Adipocyte (in vitro differentiated cells): ENCODE results near the gene LRRC15.

ENCODE experiments used
- DNase-seq: peaks from one replicate; pipeline ENCODE4 v3.0.0-alpha.2; 2015; ENCODE audit warnings: low read depth
- H3K27me3 ChIP-seq: replicated peaks from 2 replicates; pipeline ENCODE4 v1.7.0; 2013; ENCODE audit warnings: mild to moderate bottlenecking, low read length, moderate library complexity; ENCODE audit not compliant: control insufficient read depth, insufficient read depth
- H3K36me3 ChIP-seq: 2 replicates; pipeline ENCODE4 v1.7.0; 2013; ENCODE audit warnings: low read length, mild to moderate bottlenecking, moderate library complexity; ENCODE audit not compliant: control insufficient read depth, insufficient read depth, severe bottlenecking
- H3K4me1 ChIP-seq: 2 replicates; pipeline ENCODE4 v1.7.0; 2013; ENCODE audit warnings: mild to moderate bottlenecking, low read length, moderate library complexity; ENCODE audit not compliant: control insufficient read depth, insufficient read depth
- H3K4me3 ChIP-seq: 2 replicates; pipeline ENCODE4 v1.7.0; 2013; ENCODE audit warnings: mild to moderate bottlenecking, low read length, moderate library complexity
- H3K9ac ChIP-seq: 2 replicates; pipeline ENCODE4 v1.7.0; 2013; ENCODE audit warnings: mild to moderate bottlenecking, low read length, moderate library complexity
- H3K9me3 ChIP-seq: 2 replicates; pipeline ENCODE4 v1.7.0; 2013; ENCODE audit warnings: mild to moderate bottlenecking, low read length, moderate library complexity; ENCODE audit not compliant: control insufficient read depth

Gene LRRC15

DNA sequence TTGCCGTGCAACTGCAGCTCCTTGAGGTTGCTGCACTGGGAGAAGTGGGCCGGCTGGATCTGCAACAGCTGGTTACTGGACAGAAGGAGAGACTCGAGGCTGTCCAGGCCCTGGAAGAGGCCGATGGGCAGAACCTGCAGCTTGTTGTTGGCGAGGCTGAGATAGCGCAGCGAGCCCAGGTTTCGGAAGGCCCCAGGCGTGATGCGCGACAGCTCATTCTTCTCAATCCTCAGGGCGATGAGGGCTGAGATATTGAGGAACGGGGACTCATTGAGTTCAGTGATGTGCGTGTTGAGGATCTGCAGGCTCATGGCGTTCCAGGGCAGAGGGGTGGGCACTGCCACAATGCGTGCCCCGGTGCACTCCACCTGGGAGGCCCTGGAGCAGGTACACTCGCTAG is 9.0 kb downstream of the LRRC15 start:
- Histone ChIP-seq H3K4me1 (peaks cover 14% of the 10 kb centered on the region), H3K27me3 (peaks cover 10% of the 10 kb centered on the region), H3K36me3 (no peaks in the 10 kb centered on the region), H3K4me3 (no peak overlapping the region), H3K9me3 (no peaks in the 10 kb centered on the region), H3K9ac (no peak overlapping the region)
- no peak for DNase-seq

DNA sequence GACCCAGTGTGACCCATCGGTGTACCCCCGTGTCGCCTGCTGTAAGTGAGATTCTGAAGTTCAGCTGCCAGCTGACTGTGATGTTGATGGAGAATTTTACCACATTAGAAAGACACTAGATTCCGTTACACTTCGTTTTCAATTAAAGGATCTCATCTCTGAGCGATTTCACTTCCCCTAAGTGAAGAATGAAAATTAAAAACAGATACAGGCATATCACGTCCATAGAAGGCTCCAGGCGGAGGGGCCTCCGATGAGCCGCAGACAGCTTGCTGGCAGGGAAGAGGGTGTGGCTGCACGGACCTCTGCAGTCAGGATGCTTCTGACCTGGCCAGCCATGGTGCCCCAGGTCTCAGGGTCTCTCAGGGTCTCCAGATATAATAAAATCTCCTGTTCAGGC is 11.9 kb downstream of the LRRC15 start:
- no peaks in the 10 kb centered on the region for H3K9me3 ChIP-seq
- H3K27me3 ChIP-seq = peaks cover 10% of the 10 kb centered on the region
- H3K9ac ChIP-seq = no peak overlapping the region
- no peaks in the 10 kb centered on the region for H3K4me1 ChIP-seq
- DNase-seq = no peak
- no peak overlapping the region for H3K4me3 ChIP-seq
- no peaks in the 10 kb centered on the region for H3K36me3 ChIP-seq

DNA sequence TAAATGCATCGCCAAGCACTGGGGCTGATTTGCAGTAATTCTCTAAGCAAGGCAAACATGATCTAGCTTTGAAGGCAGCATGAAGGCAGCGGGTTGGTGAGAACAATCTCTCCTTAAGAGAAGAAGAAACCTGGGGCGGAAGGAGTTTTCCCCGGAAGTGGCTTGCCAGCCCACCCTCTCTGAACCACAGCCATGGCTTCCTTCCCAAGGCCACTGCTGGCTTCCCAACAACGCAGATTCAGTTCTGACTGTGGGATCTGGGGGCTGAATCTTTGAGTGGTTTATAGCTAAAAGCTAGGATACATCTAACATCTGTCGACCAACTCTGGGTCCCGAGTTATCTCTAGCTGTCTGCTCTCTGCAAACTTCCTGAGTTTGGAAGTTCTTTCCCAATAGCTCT is 14.2 kb downstream of the LRRC15 start:
- Histone ChIP-seq H3K27me3 (peaks cover 10% of the 10 kb centered on the region), H3K36me3 (no peaks in the 10 kb centered on the region), H3K4me3 (no peak overlapping the region), H3K4me1 (peaks cover under 1% of the 10 kb centered on the region), H3K9ac (no peak overlapping the region), H3K9me3 (no peaks in the 10 kb centered on the region)
- no peak for DNase-seq

DNA sequence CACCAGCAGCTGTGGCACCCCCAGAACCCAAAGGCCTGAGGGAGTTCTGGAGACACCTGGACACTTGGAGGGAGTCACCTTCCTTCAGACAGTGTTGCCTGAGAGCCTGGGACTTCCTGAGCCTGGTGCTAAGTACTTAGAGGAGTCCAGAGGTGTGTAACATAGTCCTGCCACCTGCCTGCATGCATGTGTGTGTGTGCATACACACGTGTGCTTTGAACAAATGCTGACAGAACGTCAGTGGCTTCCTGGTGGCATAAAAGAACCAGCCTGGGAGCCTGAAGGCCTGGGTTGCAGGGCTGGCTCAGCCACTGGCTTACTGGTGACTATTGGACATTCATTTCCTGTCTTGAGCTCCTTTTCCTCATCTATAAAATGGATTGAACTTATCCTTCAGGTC is 15.2 kb downstream of the LRRC15 start:
- Histone ChIP-seq H3K27me3 (peaks cover 6% of the 10 kb centered on the region), H3K4me1 (peaks cover 3% of the 10 kb centered on the region), H3K9me3 (no peaks in the 10 kb centered on the region), H3K4me3 (no peak overlapping the region), H3K36me3 (no peaks in the 10 kb centered on the region), H3K9ac (no peak overlapping the region)
- no peak for DNase-seq

DNA sequence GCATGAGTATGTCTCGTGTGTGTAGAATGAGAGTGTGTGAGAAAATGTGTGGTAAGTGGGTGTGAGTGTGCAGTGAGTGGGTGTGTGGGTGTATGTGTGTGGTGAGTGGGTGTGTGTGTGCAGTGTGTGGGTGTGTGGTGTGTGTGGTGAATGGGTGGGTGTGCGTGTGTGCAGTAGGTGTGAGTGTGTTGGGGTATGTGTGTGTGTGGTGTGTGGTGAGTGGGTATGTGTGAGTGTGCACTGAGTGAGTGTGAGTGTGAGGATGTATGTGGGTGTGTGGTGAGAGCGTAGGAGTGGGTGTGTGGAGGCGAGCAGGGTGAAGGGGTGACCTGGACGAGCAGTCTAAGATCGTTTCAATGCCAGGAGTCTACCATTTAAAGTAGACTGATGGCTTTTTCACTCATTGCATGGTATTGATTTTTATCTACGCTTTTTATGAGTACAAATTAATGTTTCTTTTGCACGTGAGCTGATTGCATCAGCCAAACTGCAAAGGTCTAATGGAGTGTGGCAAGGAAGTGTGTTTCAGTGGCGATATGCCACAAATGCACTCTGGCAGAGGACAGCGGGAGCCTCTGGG is 16.8 kb downstream of the LRRC15 start:
- Histone ChIP-seq H3K4me3 (no peak overlapping the region), H3K27me3 (no peaks in the 10 kb centered on the region), H3K36me3 (no peaks in the 10 kb centered on the region), H3K4me1 (peaks cover 3% of the 10 kb centered on the region), H3K9me3 (no peaks in the 10 kb centered on the region), H3K9ac (no peak overlapping the region)
- no peak for DNase-seq

DNA sequence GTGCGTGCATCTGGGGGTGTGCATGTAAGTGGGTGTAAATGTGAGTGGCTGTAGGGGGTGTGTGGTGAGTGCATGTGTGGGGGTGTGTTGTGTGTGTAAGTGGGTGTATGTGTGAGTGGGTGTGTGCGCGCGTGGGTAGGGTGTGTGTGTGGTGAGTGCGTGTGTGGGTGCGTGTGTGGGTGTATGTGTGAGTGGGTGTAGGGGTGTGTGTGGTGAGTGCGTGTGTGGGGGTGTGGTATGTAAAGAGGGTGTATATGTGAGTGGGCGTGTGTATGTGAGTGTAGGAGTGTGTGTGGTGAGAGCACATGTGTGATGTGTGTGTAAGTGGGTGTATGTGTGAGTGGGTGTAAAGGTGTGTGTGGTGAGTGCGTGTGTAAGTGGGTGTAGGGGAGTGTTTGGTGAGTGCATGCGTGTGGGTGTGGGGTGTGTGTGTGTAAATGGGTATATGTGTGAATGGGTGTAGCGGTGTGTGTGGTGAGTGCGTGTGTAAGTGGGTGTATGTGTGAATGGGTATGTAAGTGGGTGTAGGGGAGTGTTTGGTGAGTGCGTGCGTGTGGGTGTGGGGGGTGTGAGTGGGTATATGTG is 17.5 kb downstream of the LRRC15 start:
- H3K36me3 ChIP-seq = no peaks in the 10 kb centered on the region
- DNase-seq = no peak
- H3K4me3 ChIP-seq = no peak overlapping the region

DNA sequence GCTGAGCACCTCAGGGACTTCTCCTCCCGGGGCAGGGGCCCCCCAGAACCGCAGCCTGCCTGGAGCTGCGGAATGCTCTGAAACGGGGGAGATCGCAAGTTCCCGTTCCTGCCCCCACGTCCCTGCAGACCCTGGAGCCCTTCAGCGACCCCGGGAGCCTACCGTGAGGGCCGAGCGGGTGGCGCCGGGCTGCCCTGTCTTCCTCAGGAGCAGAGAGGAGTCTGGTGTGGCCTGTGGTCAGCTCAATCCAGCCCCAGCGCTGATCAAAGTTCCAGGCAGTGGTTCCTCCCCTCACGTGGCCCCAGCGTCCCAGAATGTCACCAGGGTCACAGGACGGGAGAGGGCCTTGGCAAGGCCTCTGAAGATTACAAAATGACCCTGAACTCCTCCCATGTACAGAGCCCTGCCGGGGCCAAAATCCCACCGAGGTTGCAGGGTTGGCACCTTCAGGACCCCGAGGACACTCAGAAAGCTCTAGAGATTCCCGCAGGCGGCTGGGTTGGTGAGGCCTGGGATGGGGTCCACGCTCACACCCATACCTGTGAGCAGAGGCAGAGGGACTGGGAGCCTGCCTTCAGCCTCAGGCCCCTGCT is 18.4 kb downstream of the LRRC15 start, which contains the start of gene CPN2:
Gene CPN2 (minus strand): TSS at position 249 of the 593 bp plus-strand sequence. CDS start 8,626 bp downstream, outside the sequence.
- no peak within 1 kb of the TSS for H3K9ac ChIP-seq
- no peak for DNase-seq
- peaks cover 3% of the 10 kb centered on the region for H3K4me1 ChIP-seq
- no peaks in the 10 kb centered on the region for H3K27me3 ChIP-seq
- no peak within 1 kb of the TSS for H3K4me3 ChIP-seq
- no peaks in the 10 kb centered on the region for H3K9me3 ChIP-seq
- no peaks in the 10 kb centered on the region for H3K36me3 ChIP-seq

More for the DNA sequence above, 17.5 kb downstream of the LRRC15 start:
- H3K4me1 ChIP-seq = peaks cover 3% of the 10 kb centered on the region
- H3K9ac ChIP-seq = no peak overlapping the region
- H3K9me3 ChIP-seq = no peaks in the 10 kb centered on the region
- no peaks in the 10 kb centered on the region for H3K27me3 ChIP-seq

DNA sequence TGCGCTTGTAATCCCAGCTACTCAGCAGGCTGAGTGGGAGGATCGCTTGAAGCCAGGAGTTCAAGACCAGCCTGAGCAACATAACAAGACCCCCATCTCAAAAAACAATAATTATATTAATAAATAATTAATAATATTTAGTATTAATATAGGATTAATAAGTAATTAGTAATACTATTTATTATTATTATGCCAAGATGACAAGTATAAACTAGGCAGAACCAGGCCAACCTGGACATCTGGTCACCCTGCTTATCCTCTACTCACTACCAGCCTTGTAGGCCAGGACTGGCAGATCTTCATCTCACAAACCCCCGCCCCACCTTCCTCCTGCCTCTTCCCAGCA is 18.8 kb downstream of the LRRC15 start:
- Histone ChIP-seq H3K9ac (no peak overlapping the region), H3K36me3 (no peaks in the 10 kb centered on the region), H3K4me1 (peaks cover 3% of the 10 kb centered on the region), H3K9me3 (no peaks in the 10 kb centered on the region), H3K4me3 (no peak overlapping the region), H3K27me3 (no peaks in the 10 kb centered on the region)
- no peak for DNase-seq

DNA sequence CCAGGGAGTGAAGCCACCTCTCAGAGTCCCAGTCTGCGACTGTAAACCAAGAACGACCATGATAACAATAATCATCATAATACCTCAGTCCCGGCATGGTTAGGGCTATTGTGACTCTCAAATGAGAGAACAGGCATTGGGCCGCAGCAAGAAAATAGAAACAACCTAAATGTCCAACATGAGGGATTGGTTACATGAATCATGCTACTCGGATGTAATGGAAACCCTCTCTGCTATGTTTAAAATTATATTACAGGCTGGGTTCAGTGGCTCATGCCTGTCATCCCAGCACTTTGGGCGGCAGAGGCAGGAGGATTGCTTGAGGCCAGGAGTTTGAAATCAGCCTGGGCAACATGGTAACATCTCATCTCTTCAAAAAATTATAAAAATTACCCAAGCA is 21.2 kb downstream of the LRRC15 start:
- Histone ChIP-seq H3K9ac (no peak overlapping the region), H3K4me1 (peaks cover 3% of the 10 kb centered on the region), H3K4me3 (no peak overlapping the region), H3K9me3 (no peaks in the 10 kb centered on the region), H3K36me3 (no peaks in the 10 kb centered on the region), H3K27me3 (peaks cover 6% of the 10 kb centered on the region)
- DNase-seq = peak; percentile 55

DNA sequence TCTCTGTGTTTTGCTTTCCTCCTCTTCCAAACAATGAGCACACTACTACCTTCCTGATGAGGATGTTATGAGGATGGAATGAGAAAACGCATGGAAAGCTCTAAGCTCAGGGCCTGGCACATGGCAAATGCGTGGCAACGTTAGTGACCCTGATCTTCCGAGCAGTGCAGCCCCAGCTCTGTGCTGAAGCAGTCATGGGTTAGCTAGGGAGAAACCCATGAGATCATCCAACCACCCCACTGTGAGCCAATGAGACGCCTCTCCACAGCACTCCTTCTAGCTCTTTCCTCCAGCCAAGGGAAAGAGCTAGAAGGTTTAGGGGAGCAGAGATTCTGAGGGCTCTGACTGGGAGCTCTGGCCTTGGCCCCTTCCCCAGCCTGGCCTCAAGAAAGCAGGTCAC is 22.9 kb downstream of the LRRC15 start:
- H3K9me3 ChIP-seq = no peaks in the 10 kb centered on the region
- H3K4me1 ChIP-seq = peaks cover 3% of the 10 kb centered on the region
- H3K36me3 ChIP-seq = no peaks in the 10 kb centered on the region
- no peak for DNase-seq
- no peak overlapping the region for H3K4me3 ChIP-seq
- peaks cover 16% of the 10 kb centered on the region for H3K27me3 ChIP-seq
- H3K9ac ChIP-seq = no peak overlapping the region

DNA sequence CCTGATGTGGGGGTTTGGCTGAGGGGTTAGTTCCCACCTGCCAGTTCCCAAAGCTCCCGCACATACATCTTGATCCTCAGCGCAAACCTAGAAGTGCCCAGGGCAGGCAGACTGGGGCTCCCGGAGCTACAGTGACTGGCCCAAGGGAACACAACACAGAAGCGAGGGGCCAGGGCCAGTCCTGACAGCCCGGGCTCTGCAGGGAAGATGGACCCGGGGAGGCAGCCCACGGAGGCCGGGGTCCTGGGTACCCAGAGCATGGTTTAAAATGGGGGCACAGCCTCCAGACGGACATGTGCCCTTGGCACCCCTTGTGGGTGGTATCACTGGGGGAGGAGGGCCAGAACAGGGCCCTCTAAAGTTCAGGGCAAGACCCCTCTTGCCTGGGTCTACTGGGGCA is 23.5 kb downstream of the LRRC15 start:
- Histone ChIP-seq H3K36me3 (no peaks in the 10 kb centered on the region), H3K4me1 (peaks cover 3% of the 10 kb centered on the region), H3K9ac (no peak overlapping the region), H3K27me3 (peaks cover 17% of the 10 kb centered on the region), H3K9me3 (no peaks in the 10 kb centered on the region), H3K4me3 (no peak overlapping the region)
- no peak for DNase-seq
